K562 (cell line): ENCODE data around the gene POLD4. TPM values are rescaled to one million over a fixed set of nuclear protein-coding genes. Genes with fewer than 3 reads are reported as not detected.

Source experiments
- HDAC2 ChIP-seq: fragments of 450-650 bp; IDR thresholded peaks from 2 replicates; pipeline ENCODE4 v1.6.1; 2016; ENCODE audit warnings: mild to moderate bottlenecking
- HNRNPH1 ChIP-seq: fragments of 200-400 bp; formaldehyde crosslinking; optimal IDR thresholded peaks from 2 replicates; pipeline ENCODE3; 2017; ENCODE audit warnings: low read depth, mild to moderate bottlenecking, low read length, moderate library complexity
- MEF2D ChIP-seq: conservative IDR thresholded peaks from 2 replicates; pipeline ENCODE4 v1.6.1; 2016; ENCODE audit warnings: low read depth, missing genetic modification characterization, missing compliant biosample characterization
- POLR2A ChIP-seq: fragments of 450-650 bp; conservative IDR thresholded peaks from 2 replicates; pipeline ENCODE4 v1.6.1; 2016
- RBM15 ChIP-seq: fragments of 200-400 bp; formaldehyde crosslinking; IDR thresholded peaks from 2 replicates; pipeline ENCODE4 v1.6.1; 2018; ENCODE audit warnings: mild to moderate bottlenecking, low read length, moderate library complexity; ENCODE audit not compliant: insufficient read depth
- RCOR1 ChIP-seq, 2 experiments: IDR thresholded peaks; 2 replicates each; pipeline ENCODE4 v1.6.1; 2012; ENCODE audit warnings: low read depth in 2 of 2, low read length in 2 of 2, borderline replicate concordance in 1 of 2, improper control_type of control experiment in 1 of 2
- ZBTB7A ChIP-seq: IDR thresholded peaks from 2 replicates; pipeline ENCODE4 v1.6.1; 2011; ENCODE audit warnings: low read depth, mild to moderate bottlenecking, low read length, moderate library complexity, borderline replicate concordance; ENCODE audit not compliant: control insufficient read depth
- polyA plus RNA-seq, 8 experiments: library from polyadenylated mRNA; depleted of rRNA in 4 of 8; stranded (reverse) in 5 of 8; unstranded in 3 of 8; fragments of >200 nt; fragmentation: Nextera tagmentation in 2 of 8; fragmentation: Illumina TruSeq in 1 of 8; extraction: Ambion mirVana in 2 of 8; extraction: Trizol in 1 of 8; gene quantifications; 2 replicates each; pipeline versions ENCODE4 v1.2.1 to v1.2.3, GENCODE V29; 2011 to 2014; ENCODE audit warnings: inconsistent platforms in 1 of 8, missing spikeins in 1 of 8
- total RNA-seq, 7 experiments: library from RNA; depleted of rRNA in 6 of 7; stranded (reverse); fragments of >200 nt in 6 of 7; fragmentation: Illumina TruSeq in 2 of 7; extraction: Trizol in 2 of 7; gene quantifications; 2 replicates each; pipeline versions ENCODE4 v1.2.1 to v1.2.3, GENCODE V29; 2011 to 2021; ENCODE audit warnings: low replicate concordance in 1 of 7
- TF ChIP-seq, protein P1 (sequence below), 2 experiments: fragments of 200-800 bp in 1 of 2; sonication (Bioruptor generic) in 1 of 2; sonication (generic) in 1 of 2; formaldehyde crosslinking in 1 of 2; IDR thresholded peaks in 1 of 2; conservative IDR thresholded peaks in 1 of 2; 2 replicates each; pipeline versions ENCODE4 v1.5.0 to v1.6.1; 2016 to 2020; ENCODE audit warnings: missing compliant biosample characterization in 1 of 2, missing genetic modification characterization in 1 of 2, missing genetic modification reagents in 1 of 2
- TF ChIP-seq, protein P2 (sequence below): fragments of 450-650 bp; conservative IDR thresholded peaks from 2 replicates; pipeline ENCODE4 v1.6.1; 2016; ENCODE audit warnings: missing genetic modification characterization, low read depth, mild to moderate bottlenecking, control low read depth, missing compliant biosample characterization
- TF ChIP-seq, protein P3 (sequence below): fragments of 450-650 bp; IDR thresholded peaks from 2 replicates; pipeline ENCODE4 v1.6.1; 2016; ENCODE audit warnings: borderline replicate concordance
- TF ChIP-seq, protein P4 (sequence below): IDR thresholded peaks from 3 replicates; pipeline ENCODE4 v1.6.1; 2011; ENCODE audit warnings: borderline replicate concordance, mild to moderate bottlenecking, moderate library complexity; ENCODE audit not compliant: insufficient read length; ENCODE audit errors: extremely low read depth

Gene POLD4
- total and polyA plus RNA-seq, 9 of the 15 experiments (the other 6 are each of a cell fraction or from before 2014, with no cell fraction given): 5.8 to 64.5 (median 18.3) TPM

DNA sequence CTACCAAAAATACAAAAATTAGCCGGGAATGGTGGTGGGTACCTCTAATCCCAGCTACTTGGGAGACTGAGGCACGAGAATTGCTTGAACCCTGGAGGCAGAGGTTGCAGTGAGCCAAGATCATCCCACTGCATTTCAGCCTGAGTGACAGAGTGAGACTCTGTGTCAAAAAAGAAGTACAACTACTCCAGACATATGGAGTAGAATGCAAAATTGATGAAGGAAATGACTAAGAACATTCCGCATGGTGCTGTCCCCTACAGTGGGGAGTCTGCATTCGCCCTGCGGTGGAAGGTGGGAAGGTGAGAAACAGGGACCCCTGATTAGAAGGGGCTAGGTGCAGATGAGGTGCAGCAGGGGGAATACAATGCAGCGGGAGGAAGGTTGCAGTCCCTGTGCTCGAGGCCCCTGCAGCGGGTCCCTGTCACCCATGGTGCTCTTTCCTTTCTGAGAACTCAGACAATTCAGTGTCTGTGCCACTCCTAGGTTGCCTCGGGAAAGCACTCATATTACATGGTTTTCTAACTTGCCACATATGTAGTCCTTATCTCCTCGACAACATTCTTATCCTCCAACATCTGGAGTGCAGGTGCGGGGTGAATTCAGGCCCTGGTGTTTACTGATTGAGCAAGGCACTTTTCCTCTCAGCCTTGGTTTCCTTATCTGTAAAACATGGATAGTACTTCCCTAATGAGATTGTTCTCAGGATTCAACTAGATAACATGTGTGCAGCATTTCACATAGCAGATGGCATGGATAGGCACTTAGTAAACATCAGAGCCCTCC lies 5.2 kb downstream of the POLD4 start (continued):
- TF ChIP-seq, protein P1, sequence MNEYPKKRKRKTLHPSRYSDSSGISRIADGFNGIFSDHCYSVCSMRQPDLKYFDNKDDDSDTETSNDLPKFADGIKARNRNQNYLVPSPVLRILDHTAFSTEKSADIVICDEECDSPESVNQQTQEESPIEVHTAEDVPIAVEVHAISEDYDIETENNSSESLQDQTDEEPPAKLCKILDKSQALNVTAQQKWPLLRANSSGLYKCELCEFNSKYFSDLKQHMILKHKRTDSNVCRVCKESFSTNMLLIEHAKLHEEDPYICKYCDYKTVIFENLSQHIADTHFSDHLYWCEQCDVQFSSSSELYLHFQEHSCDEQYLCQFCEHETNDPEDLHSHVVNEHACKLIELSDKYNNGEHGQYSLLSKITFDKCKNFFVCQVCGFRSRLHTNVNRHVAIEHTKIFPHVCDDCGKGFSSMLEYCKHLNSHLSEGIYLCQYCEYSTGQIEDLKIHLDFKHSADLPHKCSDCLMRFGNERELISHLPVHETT (CRISPR knock-in tag; conservative IDR thresholded peaks at IDR 0.05 in 1 of 2, IDR thresholded peaks at IDR 0.05 in 1 of 2): peak in 1 of 2 experiments; percentile 87; a peak in 2 of 4 replicates
- TF ChIP-seq RBM15 (no peak), ZBTB7A (no peak), POLR2A (no peak), MEF2D (tag) (peak; percentile 69), HDAC2 (peak; percentile 90), HNRNPH1 (no peak), RCOR1 (IDR thresholded peaks at IDR 0.05; ENCODE audit: borderline replicate concordance in 1 of 2, low read depth in 2 of 2, low read length in 2 of 2) (peak; percentile 79 to 96; a peak in 3 of 4 replicates)
- TF ChIP-seq, protein P2, sequence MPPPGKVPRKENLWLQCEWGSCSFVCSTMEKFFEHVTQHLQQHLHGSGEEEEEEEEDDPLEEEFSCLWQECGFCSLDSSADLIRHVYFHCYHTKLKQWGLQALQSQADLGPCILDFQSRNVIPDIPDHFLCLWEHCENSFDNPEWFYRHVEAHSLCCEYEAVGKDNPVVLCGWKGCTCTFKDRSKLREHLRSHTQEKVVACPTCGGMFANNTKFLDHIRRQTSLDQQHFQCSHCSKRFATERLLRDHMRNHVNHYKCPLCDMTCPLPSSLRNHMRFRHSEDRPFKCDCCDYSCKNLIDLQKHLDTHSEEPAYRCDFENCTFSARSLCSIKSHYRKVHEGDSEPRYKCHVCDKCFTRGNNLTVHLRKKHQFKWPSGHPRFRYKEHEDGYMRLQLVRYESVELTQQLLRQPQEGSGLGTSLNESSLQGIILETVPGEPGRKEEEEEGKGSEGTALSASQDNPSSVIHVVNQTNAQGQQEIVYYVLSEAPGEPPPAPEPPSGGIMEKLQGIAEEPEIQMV (tag): 0 out of 2 replicates have a peak, but pooled peaks have one; percentile 20
- TF ChIP-seq, protein P3, sequence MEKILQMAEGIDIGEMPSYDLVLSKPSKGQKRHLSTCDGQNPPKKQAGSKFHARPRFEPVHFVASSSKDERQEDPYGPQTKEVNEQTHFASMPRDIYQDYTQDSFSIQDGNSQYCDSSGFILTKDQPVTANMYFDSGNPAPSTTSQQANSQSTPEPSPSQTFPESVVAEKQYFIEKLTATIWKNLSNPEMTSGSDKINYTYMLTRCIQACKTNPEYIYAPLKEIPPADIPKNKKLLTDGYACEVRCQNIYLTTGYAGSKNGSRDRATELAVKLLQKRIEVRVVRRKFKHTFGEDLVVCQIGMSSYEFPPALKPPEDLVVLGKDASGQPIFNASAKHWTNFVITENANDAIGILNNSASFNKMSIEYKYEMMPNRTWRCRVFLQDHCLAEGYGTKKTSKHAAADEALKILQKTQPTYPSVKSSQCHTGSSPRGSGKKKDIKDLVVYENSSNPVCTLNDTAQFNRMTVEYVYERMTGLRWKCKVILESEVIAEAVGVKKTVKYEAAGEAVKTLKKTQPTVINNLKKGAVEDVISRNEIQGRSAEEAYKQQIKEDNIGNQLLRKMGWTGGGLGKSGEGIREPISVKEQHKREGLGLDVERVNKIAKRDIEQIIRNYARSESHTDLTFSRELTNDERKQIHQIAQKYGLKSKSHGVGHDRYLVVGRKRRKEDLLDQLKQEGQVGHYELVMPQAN: no peak
- TF ChIP-seq, protein P4, sequence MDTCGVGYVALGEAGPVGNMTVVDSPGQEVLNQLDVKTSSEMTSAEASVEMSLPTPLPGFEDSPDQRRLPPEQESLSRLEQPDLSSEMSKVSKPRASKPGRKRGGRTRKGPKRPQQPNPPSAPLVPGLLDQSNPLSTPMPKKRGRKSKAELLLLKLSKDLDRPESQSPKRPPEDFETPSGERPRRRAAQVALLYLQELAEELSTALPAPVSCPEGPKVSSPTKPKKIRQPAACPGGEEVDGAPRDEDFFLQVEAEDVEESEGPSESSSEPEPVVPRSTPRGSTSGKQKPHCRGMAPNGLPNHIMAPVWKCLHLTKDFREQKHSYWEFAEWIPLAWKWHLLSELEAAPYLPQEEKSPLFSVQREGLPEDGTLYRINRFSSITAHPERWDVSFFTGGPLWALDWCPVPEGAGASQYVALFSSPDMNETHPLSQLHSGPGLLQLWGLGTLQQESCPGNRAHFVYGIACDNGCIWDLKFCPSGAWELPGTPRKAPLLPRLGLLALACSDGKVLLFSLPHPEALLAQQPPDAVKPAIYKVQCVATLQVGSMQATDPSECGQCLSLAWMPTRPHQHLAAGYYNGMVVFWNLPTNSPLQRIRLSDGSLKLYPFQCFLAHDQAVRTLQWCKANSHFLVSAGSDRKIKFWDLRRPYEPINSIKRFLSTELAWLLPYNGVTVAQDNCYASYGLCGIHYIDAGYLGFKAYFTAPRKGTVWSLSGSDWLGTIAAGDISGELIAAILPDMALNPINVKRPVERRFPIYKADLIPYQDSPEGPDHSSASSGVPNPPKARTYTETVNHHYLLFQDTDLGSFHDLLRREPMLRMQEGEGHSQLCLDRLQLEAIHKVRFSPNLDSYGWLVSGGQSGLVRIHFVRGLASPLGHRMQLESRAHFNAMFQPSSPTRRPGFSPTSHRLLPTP: no peak
